GM19324 (cell line): Measurements from ENCODE around the gene ZNF678.
"Not testable (repeated sequence)": the region's sequence is repeated elsewhere in the genome, so short reads cannot be mapped to it uniquely, and the experiment has no call there.

ENCODE experiments used
- ATAC-seq: cut with Tn5 transposase; IDR thresholded peaks from one replicate; pipeline ENCODE4 v1.9.1; 2021; ENCODE audit warnings: mild to moderate bottlenecking, moderate library complexity; ENCODE audit not compliant: unreplicated experiment, low FRiP score

Gene ZNF678

GRCh38 chr1:227589777-227590176, 26.4 kb downstream of the ZNF678 start:
- not testable (repeated sequence) for ATAC-seq

- not testable (repeated sequence) for ATAC-seq
These were observed 32.9 kb downstream of the ZNF678 start for GRCh38 chr1:227596222-227596621.

DNA sequence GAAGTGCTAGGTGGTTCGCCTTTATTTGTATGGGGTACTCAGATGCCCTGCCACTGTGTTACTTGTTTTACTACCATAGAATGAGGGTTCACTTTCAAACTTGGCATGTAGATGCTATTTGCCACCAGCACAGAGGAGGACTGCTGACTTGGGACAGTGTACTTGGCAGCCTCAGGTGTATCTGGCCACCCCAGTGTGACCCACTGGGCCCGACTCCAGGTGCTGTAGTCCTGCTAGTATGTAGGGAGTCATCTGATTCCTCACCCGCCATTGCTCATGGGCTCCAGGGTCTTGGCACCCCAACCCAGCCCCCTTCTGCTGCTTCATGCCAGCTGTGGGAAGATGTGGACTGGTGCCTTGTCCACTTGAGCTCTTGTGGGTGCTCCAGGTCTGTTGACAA, 40.0 kb downstream of the ZNF678 start:
- ATAC-seq, result no peak

- no peak for ATAC-seq
These were observed 41.1 kb downstream of the ZNF678 start for GRCh38 chr1:227604446-227604845.

GRCh38 chr1:227606271-227606670, 42.9 kb downstream of the ZNF678 start:
- not testable (repeated sequence) for ATAC-seq

DNA sequence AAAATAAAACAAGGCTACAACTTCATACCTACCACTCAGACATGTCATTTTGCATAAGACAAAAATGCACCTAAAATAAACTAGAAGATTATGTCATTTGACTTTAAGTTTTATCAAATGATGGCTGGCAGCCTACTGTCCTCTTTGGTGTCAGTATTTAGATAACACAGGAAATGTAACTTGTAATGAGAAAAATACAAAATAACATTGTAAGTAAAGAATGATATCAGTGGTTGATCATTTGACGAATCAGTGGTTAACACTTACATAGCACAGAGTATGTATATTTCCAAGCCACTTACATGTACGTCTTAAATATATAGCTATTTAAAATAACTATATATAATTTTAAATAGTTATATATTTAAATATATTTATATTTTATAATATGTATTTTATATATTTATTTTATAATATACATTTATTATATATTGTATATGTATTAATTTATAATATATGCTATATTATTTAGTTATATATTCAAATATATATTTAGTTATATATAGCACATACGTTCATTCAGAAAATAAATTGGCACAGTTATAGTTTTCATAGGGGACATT, 44.1 kb downstream of the ZNF678 start:
- ATAC-seq, result no peak

DNA sequence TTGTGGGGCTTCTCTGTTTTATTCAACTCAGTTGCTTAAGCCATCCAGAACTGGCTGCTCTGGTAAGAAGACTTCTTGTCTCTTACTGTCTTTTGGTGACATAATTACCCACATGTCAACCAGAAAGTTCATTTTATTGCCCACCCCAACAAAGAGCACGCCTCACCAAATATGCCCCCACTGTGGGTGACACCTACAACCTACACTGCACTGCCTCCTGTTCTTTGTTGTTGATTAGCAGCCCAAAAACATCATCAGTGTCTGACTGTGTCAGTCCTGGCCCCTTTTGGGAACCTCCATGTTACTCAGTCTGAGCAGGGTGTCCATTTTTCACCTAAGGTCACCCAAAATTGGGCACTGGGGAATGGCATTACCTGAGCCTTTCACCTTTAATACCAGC, 49.3 kb downstream of the ZNF678 start:
- no peak for ATAC-seq

DNA sequence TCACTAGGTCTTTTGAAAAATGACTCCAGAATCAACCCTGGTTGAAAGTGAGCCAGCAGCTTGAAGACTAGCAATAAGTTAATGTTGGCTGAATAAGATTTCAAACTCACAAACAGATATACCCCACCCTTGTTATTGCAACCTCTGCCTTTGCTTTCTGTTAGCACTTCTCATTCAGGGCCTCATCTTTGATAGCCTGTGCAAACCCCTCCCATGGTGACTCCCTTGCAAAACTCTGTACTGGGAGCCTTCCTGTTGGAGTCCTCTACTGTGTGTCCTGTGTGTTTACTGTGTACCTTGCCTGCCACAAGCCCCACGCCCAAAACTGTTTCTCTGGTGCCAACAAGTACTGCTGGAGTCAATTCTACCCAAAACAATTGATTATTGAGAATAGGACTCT, 50.2 kb downstream of the ZNF678 start:
- ATAC-seq, result no peak

GRCh38 chr1:227621211-227621610, 57.9 kb downstream of the ZNF678 start:
- no peak for ATAC-seq

DNA sequence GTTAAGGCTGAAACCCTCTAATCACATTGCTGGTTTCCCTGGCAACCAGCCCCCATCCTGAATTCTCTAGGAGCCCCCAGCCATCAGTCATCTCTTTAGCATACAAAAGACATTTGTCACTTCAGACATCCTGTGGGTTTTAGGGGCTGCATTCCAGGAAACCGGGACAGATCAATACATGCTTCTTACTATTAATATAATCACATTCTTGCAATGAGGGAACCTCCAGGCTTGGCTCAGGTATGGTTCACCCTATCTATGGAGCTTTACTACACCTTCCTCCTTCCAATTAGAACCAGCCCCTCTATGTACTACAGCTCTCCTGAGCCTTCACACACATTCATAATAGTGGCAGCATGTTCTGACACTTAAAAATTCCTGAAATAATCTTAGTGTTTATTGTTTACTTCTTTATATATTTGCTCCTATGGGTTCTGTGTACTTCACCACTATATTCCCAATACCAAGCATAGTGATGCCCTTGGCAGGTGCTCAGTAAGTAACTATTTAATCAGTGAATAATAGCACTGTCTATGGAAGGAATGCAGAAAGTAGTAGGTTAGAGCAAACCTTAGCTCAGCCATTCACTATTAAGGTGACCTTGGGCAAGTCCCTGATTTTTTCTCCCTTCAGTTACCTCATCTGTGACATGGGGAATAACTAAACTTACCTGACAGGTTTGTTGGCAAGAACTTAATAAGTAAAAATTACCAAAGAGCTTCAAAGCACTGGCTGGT, 59.6 kb downstream of the ZNF678 start:
- ATAC-seq, result no peak

DNA sequence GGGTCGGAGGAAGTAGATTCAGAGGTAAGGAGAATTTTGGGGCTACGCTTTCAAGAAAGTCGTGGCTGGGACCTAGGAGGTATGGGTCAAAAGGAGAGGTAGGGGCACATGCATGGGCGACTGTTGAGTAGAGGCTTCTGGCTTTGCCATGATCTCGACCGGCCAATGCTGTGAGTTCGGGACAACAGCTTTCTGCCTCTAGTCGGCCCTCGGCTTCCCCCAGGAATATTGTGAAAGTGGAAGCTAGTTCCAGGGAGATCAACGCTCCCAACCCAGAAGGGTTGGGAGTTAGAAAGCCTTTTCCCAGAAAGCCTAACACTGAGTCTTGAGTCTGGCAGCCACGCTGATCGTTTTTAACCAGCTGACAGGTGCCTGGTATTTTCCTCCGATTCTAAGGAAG, 69.0 kb downstream of the ZNF678 start:
- no peak for ATAC-seq

DNA sequence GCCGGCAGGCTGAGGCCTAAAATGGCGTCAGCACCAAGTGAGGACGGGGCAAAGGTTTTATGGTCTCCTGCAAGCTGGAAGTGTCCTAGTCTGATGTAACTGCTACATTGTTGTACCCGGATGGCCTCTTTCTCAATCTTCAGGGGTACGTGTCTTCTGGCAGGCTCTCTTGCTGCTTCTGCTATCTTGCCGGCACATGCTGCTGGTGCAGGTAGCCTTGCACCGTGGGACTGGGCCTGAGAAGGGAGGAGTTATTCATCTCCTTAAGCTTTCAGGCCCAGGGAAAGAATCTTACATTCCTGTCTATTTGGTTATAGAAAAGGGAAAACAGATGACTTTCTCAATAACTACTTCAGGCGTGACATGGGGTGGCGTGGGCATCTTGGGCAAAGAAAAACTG, 72.2 kb downstream of the ZNF678 start:
- no peak for ATAC-seq

- ATAC-seq, result no peak
These were observed 91.1 kb downstream of the ZNF678 start for GRCh38 chr1:227654431-227654830.

GRCh38 chr1:227654858-227655752, 91.7 kb downstream of the ZNF678 start:
- no peak for ATAC-seq

- ATAC-seq, result no peak
These were observed 98.1 kb downstream of the ZNF678 start for GRCh38 chr1:227661495-227661894.

DNA sequence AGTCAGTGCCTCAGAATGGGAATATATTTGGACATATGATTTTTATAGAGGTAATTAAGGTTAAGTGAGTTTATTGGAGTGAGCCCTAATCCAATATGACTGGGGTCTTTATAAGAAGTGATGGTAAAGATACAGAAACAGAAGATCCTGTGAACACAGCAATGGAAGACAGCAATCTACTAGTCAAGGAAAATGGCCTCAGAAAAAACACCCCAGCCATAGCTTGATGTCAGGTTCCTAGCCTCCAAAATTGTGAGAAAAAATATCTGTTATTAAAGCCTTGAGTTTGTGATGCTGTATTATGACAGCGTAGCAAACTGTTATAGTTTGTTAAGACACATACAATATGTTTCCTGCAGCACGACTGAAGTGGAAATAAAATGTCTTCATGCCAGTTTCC, 99.6 kb downstream of the ZNF678 start:
- ATAC-seq, result no peak

DNA sequence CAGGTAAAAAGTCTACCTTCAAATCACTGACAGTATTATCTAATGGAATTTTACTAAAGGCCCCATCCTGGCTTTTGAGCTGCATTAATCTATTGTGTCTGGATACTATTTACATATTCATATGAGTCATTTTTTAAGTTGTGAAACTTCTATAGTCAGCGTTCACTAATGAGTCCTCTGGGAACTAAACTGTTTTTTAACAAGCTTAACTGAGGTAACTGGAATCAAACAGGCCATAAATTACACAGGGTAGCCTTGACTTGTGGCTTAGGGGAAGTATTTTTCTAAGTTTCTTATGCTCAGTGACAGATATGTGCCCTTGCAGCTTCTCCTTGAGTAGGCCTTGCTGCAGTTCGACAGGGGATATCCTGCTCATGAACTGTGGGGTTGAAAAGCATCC, 102.9 kb downstream of the ZNF678 start:
- no peak for ATAC-seq

- ATAC-seq, result no peak
These were observed 110.1 kb downstream of the ZNF678 start for GRCh38 chr1:227673441-227673840.

- no peak for ATAC-seq
These were observed 122.5 kb downstream of the ZNF678 start for GRCh38 chr1:227685807-227686206.

- no peak for ATAC-seq
These were observed 134.0 kb downstream of the ZNF678 start for GRCh38 chr1:227697321-227697864.

DNA sequence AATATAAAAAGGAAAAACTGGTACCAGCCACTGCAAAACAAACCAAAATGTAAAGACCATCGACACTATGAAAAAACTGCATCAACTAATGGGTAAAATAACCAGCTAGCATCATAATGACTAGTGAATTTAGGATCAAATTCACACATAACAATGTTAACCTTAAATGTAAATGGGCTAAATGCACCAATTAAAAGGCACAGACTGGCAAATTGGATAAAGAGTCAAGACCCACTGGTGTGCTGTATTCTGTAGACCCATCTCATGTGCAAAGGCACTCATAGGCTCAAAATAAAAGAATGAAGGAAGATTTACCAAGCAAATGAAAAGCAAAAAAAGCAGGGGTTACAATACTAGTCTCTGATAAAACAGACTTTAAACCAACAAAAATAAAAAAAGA, 138.3 kb downstream of the ZNF678 start:
- not testable (repeated sequence) for ATAC-seq
